Muscle of arm (tissue), 12 donors: Measurements from ENCODE around the gene MGAT5B. TPM values are rescaled to one million over a fixed set of nuclear protein-coding genes. Genes with fewer than 3 reads are reported as not detected.

ENCODE experiments used
- DNase-seq: peaks from one replicate; pipeline ENCODE4 v3.0.0-alpha.2; 2013
- polyA plus RNA-seq, 12 donors: library from polyadenylated mRNA; unstranded; fragments of 120-200 nt; gene quantifications; one replicate each; pipeline ENCODE4 v1.2.1, GENCODE V29; 2013; ENCODE audit not compliant: insufficient read length in 12 of 12

MGAT5B gene
- polyA plus RNA-seq, 12 donors, result 0.48 to 1.5 (median 0.71) TPM; not detected in 2

DNA sequence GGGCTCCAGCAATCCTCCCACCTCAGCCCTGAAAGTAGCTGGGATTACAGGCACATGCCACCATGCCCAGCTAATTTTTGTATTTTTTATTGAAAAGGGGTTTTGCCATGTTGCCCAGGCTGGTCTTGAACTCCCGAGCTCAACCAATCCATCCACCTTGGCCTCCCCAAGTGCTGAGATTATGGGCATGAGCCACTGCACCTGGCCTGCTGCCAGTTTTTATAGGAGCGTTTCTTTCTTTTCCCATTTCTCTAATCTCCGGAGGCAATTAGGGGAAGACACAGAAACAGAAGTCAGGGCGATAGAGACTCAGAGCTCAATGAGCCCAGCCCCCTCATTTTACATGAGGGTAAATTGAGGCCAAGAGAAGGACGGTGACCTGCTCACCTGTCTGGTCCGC lies 10.4 kb downstream of the MGAT5B start:
- DNase-seq, result no peak

- DNase-seq, result no peak
These were observed 11.1 kb downstream of the MGAT5B start for GRCh38 chr17:76879254-76879653.

DNA sequence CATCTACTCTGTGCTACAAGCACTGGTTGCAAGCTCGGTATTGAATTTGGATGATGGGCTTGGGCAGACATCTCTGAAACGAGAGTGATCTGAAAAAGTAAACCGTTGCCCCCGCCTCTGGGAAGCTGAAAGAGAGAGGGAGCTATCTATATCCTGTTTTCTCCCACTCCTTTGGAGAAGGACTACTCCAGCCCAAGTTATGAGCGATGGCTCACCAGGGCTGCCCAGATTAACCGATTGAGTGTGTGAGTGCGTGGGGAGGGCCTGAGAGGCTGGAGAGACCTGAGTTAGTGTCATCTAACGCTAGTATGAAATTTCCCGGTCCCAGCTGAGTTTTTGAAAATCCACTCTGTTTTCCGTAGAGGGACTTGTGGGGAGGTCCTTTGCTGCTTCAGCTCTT lies 11.5 kb downstream of the MGAT5B start:
- DNase-seq, result no peak

DNA sequence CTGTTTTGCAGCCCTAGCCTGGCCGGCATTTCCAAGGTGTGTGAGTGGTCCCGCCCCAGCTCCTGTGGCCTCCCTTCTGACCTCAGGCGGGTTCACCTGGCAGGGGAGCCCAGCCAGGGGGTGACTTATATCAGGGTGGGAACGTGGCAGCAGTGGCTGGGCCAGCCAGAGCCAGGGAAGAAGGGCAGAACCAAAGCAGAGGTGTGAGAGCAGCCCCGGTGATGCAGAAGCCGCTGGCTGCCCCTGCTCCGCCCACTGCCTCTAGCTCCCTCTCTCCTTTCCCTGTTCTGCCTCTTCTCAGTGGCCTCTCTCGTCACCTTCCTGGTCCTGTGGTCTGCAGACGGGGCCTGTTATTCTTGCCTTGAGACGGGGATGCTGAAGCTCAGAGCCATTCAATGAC lies 12.1 kb downstream of the MGAT5B start:
- no peak for DNase-seq

DNA sequence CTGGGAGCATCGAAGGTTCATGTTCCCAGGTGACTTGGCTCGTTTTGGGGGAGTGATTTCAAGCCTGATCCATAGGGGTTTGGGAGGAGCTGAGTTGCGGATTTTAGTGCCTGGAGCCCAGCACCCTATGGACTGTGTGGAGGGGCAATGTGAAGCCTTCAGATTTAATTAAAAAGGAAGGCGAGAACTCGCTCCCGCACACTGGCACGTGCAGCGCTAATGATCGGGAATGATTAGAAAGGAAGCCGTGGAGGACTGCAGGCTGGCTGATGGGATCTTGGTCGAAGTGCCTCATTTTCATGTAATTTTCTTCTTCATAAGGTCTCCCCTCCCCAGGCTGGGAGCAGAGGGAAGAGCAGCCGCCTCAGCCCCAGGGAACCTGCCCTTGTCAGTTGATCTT lies 12.8 kb downstream of the MGAT5B start:
- DNase-seq, result no peak

DNA sequence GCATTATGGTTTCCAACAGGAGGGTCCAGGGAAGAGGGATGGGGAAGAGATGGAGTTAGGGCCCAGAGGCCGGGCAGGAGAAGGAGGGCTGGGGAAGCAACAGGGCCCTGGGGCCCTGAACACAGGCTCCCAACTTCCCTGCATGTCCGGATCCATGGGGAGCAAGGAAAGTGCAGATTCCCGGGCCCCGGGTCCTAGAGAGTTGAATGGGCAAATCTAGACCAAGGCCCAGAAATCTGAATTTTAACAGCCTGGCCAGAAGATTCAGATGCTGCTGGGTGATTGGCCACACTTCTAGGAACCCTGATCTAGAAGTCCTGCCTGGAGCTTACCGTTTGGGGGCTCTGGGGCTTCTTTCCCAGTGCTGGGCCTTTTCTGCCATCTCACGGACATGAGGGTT lies 13.2 kb downstream of the MGAT5B start:
- no peak for DNase-seq

DNA sequence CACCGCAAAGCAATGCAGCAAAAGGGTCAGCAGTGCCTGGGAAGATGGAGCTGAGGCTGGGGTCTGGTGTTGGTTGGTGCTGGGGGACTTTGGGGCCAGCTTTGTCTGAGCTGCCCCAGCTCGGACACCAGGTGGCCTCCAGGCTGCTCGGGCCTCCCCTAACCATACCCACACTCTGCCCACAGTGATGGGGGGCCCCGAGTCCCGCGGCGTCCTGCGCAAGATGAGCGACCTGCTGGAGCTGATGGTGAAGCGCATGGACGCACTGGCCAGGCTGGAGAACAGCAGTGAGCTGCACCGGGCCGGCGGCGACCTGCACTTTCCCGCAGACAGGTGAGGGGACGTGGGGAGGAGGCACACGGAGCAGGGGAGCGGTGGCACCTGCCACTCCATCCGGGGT lies 13.8 kb downstream of the MGAT5B start:
- DNase-seq, result no peak

- DNase-seq, result no peak
These were observed 15.7 kb downstream of the MGAT5B start for GRCh38 chr17:76883744-76884525.

DNA sequence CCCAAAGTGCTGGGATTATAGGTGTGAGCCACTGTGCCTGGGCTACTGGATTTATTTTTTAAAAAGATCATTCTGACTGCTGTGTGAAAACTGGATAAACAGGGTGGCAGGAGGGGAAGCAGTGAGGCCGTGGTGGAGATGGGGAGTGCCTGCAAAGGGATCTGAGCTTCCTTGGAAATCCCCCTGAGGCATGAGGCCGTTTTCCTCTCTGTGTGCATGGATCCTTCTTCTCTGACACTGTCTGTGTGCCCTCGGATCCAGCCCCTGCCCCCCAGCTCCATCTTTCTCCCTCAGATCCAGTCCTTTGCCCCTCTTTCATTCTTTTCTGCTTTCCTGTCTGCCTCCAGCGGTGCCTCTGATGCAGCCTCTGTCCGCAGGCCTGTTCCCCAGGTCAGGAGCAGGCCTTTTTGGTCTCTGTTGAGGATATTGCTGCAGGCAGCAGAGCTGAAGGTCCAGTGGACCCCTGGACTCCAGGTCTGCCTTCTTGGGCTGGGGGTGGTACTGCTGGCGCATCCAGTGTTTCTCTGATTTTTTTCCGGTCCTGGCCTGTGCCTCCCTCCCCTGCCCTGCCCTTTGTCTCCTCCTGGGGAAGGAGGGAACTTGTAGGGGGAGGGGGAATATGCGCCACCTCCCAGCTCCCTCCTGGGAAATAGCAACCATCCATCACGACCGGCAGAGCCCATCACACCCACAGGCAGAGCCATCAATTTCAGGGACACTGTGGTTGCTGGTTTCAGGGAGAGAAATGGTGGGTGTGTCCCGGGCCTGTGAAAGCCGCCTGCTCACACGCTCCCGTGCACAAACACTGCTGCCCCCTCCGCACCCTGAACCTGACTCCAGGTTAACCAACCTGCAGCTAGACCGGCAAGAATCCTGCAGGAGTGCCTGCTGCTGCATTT lies 17.0 kb downstream of the MGAT5B start:
- no peak for DNase-seq

- no peak for DNase-seq
These were observed 17.7 kb downstream of the MGAT5B start for GRCh38 chr17:76885894-76886290.

DNA sequence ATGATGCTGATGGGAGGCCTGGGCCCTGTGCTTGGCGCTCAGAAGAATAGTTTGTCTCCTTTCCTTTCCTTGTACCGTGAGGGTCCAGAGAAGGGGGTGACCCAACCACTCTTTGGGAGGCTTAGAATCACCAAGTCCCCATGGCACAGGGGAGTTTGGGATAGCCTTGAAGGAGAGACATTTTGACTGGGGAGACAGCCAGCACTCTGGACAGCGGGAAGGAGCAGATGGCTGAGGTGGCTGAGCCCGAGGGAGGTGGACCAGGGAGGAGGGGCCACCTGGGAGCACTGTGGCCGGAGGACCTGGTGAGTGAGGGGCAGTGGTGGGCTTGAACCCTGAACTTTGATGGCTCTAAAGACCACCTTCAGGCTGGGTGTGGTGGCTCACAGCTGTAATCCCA lies 18.2 kb downstream of the MGAT5B start:
- no peak for DNase-seq

DNA sequence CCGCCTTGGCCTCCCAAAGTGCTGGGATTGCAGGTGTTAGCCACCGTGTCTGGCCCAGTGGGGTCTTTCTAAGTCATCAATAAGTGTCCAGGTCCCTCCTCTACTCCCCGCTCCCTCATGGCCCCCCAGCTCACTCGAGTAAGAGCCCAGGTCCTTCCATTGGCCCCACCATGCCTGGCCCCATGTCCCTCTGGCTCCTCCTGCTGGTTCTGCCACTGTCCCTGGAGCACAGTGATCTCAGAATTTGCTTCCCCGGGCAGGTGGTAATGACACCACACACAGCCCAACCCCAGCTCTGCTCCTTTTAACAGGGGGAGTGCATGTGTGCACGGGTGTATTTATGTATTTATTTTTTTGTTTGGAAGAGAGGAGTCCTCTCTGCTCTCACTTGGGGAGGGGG lies 19.6 kb downstream of the MGAT5B start:
- DNase-seq, result no peak

DNA sequence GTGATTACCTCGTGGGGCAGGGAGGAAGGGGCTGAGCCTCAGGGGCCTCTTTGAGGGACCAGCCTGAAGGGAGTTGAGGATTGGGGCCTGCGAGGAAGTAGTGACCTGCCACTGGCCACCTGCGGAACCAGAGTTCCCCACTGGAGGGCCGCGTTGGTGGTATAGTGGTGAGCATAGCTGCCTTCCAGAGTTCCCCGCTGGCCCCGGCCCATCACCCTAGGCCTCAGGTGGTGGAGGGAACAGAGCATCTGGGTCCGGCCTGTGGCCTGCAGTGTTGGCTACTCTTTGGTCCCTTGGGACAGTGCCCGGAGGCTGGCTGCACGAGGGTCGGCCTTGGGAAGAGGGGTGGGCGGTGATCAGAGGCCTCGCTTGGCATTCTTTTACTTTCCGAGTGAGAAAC lies 20.5 kb downstream of the MGAT5B start:
- DNase-seq, result no peak

GRCh38 chr17:76889323-76889722 lies 21.1 kb downstream of the MGAT5B start:
- DNase-seq, result no peak

- DNase-seq, result no peak
These were observed 24.1 kb downstream of the MGAT5B start for GRCh38 chr17:76892329-76892728.

GRCh38 chr17:76893623-76894334 lies 25.6 kb downstream of the MGAT5B start:
- DNase-seq, result no peak

DNA sequence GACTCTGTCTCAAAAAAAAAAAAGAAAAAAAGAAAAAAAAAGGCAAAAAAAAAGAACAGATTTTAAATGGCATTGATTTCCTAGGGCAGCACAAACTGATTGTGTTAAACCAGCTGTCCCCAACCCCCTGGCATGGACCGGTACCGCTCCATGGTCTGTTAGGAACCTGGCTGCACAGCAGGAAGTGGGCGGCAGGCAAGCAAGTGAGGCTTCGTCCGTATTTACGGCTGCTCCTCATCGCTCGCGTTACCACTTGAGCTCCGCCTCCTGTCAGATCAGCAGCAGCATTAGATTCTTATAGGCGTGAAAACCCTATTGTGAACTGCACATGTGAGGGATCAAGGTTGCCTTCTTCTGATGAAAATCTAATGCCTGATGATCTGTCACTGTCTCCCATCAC lies 26.6 kb downstream of the MGAT5B start:
- no peak for DNase-seq

DNA sequence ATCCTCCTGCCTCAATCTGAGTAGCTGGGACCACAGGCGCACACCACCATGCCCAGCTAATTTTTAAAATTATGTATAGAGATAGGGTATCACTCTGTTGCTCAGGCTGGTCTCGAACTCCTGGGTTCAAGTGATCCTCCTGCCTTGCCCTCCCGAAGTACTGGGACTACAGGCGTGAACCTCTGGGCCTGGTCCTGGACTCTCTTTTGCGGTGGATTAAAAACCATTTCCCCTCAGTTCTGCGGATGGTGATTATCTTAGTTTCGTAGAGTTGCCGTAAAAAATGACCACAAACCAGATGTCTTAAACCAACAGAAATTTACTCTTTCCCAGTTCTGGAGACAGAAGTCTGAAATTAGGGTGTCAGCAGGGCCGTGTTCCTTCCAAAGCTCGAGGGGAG lies 28.8 kb downstream of the MGAT5B start:
- no peak for DNase-seq

GRCh38 chr17:76899414-76899813 lies 31.2 kb downstream of the MGAT5B start:
- DNase-seq, result no peak

DNA sequence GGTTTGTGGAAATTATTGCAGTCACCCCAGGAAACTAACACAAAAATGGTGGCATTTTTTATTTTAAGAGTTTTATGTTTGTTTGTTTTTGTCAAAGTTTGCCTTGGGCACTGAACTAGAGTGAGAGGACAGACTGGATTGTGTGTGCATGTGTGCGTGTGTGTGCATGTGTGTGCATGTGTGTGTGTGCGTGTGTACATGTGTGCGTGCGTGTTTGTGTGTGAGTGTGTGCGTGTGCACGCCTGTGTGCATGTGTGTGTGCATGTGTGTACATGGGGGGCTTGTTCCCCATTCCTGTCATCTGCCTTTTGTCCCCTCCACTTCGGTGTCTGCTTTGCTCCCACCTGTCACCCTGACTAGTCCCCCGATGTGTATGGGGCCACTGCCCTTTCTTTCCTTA lies 32.5 kb downstream of the MGAT5B start:
- DNase-seq, result no peak

DNA sequence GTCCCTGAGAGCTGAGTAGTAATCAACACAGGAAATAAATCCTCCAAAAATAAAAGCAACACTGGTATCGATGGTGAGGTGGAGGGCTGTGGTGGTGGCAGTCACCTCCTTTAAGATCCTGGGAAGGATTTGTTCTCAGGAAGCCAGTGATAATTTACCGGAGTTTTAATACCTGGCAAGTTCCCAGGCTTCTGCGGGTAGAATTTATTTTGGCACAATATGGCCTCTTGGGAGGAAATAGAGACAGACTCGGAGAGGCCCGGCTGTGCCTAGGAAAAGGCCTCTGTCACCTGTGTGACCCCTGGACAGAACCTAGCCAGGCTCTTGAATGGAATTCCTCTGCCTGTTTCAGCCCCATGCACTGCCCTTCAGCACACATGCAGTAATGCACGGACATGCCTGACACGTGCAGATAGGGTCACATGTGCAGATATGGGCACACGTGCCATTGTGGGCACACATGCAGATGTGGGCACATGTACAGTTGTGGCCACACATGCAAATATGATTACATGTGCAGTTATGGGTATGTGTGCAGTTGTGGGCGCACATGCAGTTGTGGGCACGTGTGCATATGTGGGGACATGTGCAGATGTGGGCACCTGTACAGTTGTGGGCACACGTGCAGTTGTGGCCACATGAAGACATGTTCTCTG lies 33.5 kb downstream of the MGAT5B start:
- DNase-seq, result no peak

DNA sequence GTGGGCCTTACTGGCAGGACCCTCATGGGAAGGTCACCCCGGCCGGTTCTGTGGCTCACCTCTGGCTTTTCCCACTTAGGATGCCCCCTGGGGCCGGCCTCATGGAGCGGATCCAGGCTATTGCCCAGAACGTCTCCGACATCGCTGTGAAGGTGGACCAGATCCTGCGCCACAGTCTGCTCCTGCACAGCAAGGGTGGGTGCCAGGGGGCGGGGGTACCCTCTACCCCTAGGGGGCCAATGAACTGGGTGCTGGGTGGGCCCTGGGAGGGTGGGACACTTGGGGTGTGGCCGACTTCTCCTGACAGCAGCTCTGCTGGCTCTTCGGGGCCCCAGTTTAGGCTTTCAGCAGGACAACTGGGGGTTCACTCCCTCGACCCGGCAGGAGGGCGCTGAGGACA lies 34.3 kb downstream of the MGAT5B start:
- DNase-seq, result no peak
